Sigmoid colon (tissue), 4 donors: ENCODE data around the gene FAN1.

ENCODE experiments used
- EP300 ChIP-seq, 4 donors: sonication (generic); formaldehyde crosslinking; IDR thresholded peaks; one replicate each; pipeline ENCODE4 v1.6.1; 2017; ENCODE audit warnings: antibody characterized with exemption in 4 of 4
- POLR2A ChIP-seq, 2 donors: fragments of 450-650 bp; IDR thresholded peaks; one replicate each; pipeline ENCODE4 v1.6.1; 2016; ENCODE audit warnings: antibody characterized with exemption in 2 of 2, mild to moderate bottlenecking in 2 of 2, moderate library complexity in 2 of 2
- POLR2AphosphoS5 ChIP-seq, 4 donors: sonication (generic); formaldehyde crosslinking; IDR thresholded peaks; one replicate each; pipeline ENCODE4 v1.6.1; 2017; ENCODE audit warnings: antibody characterized with exemption in 4 of 4
- TF ChIP-seq, protein P1 (sequence below), 4 experiments: fragments of 450-650 bp in 3 of 4; fragments of 200-600 bp in 1 of 4; IDR thresholded peaks; one replicate each; pipeline ENCODE4 v1.5.1; 2016 to 2019; ENCODE audit warnings: antibody characterized with exemption in 4 of 4, mild to moderate bottlenecking in 3 of 4, moderate library complexity in 2 of 4

DNA sequence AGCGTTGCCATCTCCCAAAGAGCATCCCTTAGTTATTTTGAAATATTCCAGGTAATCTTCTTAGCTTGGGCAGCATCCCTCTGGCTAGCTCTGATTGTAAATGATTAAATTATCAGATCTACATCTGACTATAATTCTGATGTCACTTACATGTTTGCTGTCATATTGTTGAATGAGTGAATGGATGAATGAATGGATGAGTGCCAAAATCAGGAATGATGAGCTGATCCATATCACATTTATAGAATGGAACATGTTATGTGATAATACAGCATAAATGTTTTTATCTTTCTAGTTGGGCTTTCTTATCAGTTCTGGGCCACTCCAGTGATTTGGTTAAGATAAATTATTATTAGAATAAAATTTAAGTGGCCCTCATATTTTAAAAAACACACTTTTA, 14.0 kb downstream of the FAN1 start:
- TF ChIP-seq POLR2A (IDR thresholded peaks at IDR 0.05) = no peak
- TF ChIP-seq, protein P1, sequence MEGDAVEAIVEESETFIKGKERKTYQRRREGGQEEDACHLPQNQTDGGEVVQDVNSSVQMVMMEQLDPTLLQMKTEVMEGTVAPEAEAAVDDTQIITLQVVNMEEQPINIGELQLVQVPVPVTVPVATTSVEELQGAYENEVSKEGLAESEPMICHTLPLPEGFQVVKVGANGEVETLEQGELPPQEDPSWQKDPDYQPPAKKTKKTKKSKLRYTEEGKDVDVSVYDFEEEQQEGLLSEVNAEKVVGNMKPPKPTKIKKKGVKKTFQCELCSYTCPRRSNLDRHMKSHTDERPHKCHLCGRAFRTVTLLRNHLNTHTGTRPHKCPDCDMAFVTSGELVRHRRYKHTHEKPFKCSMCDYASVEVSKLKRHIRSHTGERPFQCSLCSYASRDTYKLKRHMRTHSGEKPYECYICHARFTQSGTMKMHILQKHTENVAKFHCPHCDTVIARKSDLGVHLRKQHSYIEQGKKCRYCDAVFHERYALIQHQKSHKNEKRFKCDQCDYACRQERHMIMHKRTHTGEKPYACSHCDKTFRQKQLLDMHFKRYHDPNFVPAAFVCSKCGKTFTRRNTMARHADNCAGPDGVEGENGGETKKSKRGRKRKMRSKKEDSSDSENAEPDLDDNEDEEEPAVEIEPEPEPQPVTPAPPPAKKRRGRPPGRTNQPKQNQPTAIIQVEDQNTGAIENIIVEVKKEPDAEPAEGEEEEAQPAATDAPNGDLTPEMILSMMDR (IDR thresholded peaks at IDR 0.05) = no peak
- TF ChIP-seq POLR2AphosphoS5 (IDR thresholded peaks at IDR 0.05) = no peak
- TF ChIP-seq EP300 (IDR thresholded peaks at IDR 0.05) = no peak
